Measurements from ENCODE around the gene OGFOD1. TPM values are rescaled to one million over a fixed set of nuclear protein-coding genes. Genes with fewer than 3 reads are reported as not detected.

The OGFOD1 gene
- total RNA-seq, 1 experiment from 2014 or later = 35.8 TPM

GRCh38 chr16:56466344-56466743, 15.0 kb downstream of the OGFOD1 start:
- no peak for TF ChIP-seq POLR2AphosphoS5 (IDR thresholded peaks at IDR 0.05; ENCODE audit: low read depth, low read length)
- TF ChIP-seq REST (IDR thresholded peaks at IDR 0.05; ENCODE audit: insufficient read depth in 1 of 2, low read depth in 2 of 2, low read length in 1 of 2) = no peak
- TF ChIP-seq CTCF (IDR thresholded peaks at IDR 0.05) = no peak
- no peak for TF ChIP-seq SIN3A (IDR thresholded peaks at IDR 0.05; ENCODE audit: borderline replicate concordance, insufficient read depth, low read depth, low read length)
- TF ChIP-seq TCF7L2 (IDR thresholded peaks at IDR 0.05; ENCODE audit: low read depth, low read length) = no peak
- H3K4me3 ChIP-seq (ENCODE audit: low read depth in 2 of 2, low read length in 2 of 2) = no peak overlapping the region
- peaks cover 21% of the 10 kb centered on the region for H3K36me3 ChIP-seq (ENCODE audit: control insufficient read depth, insufficient read depth, low read length)
- ChIA-PET CTCF (no interaction called here), POLR2A (no interaction called here)
- ATAC-seq (no peak), DNase-seq (ENCODE audit: low read depth, low spot score) (no peak)
- intact Hi-C loops (cut with micrococcal nuclease; ENCODE audit: unreplicated experiment) = no loop called here
- no peaks in the 10 kb centered on the region for H3K4me1 ChIP-seq (ENCODE audit: control insufficient read depth, insufficient read depth, low read length)
- no peak overlapping the region for H3K27ac ChIP-seq (ENCODE audit: low read length)
- H3K9me3 ChIP-seq (ENCODE audit: control insufficient read depth, insufficient read depth, low read depth, low read length) = no peaks in the 10 kb centered on the region
- no TSS peak for BruUV-seq (replicated peaks)
- in situ Hi-C loops (cut with HindIII; ENCODE audit: low pct_unique_long_range_greater_than_20kb, low sequenced_read_pairs) = no loop called here
- H3K27me3 ChIP-seq (ENCODE audit: control insufficient read depth, insufficient read depth, low read length) = no peaks in the 10 kb centered on the region

- peaks cover 22% of the 10 kb centered on the region for H3K36me3 ChIP-seq (ENCODE audit: control insufficient read depth, insufficient read depth, low read length)
- H3K27me3 ChIP-seq (ENCODE audit: control insufficient read depth, insufficient read depth, low read length) = no peaks in the 10 kb centered on the region
- H3K27ac ChIP-seq (ENCODE audit: low read length) = no peak overlapping the region
- CTCF ChIA-PET = no interaction called here
- intact Hi-C loops (cut with micrococcal nuclease; ENCODE audit: unreplicated experiment) = no loop called here
- in situ Hi-C loops (cut with HindIII; ENCODE audit: low pct_unique_long_range_greater_than_20kb, low sequenced_read_pairs) = no loop called here
- ATAC-seq = no peak
- POLR2A ChIA-PET = no interaction called here
- BruUV-seq (replicated peaks) = no TSS peak
- TF ChIP-seq TCF7L2 (IDR thresholded peaks at IDR 0.05; ENCODE audit: low read depth, low read length) = no peak
- TF ChIP-seq CTCF (IDR thresholded peaks at IDR 0.05) = no peak
- H3K4me1 ChIP-seq (ENCODE audit: control insufficient read depth, insufficient read depth, low read length) = no peaks in the 10 kb centered on the region
- no peak overlapping the region for H3K4me3 ChIP-seq (ENCODE audit: low read depth in 2 of 2, low read length in 2 of 2)
- H3K9me3 ChIP-seq (ENCODE audit: control insufficient read depth, insufficient read depth, low read depth, low read length) = no peaks in the 10 kb centered on the region
- no peak for DNase-seq (ENCODE audit: low read depth, low spot score)
These were observed 17.4 kb downstream of the OGFOD1 start for GRCh38 chr16:56468800-56469199.

- no peak for DNase-seq (ENCODE audit: low read depth, low spot score)
- ATAC-seq = no peak
These were observed 18.4 kb downstream of the OGFOD1 start for GRCh38 chr16:56469748-56470147.

More at GRCh38 chr16:56469748-56470147, 18.4 kb downstream of the OGFOD1 start:
- Histone ChIP-seq H3K36me3 (ENCODE audit: control insufficient read depth, insufficient read depth, low read length) (peaks cover 19% of the 10 kb centered on the region), H3K27ac (ENCODE audit: low read length) (no peak overlapping the region), H3K27me3 (ENCODE audit: control insufficient read depth, insufficient read depth, low read length) (no peaks in the 10 kb centered on the region), H3K4me1 (ENCODE audit: control insufficient read depth, insufficient read depth, low read length) (no peaks in the 10 kb centered on the region), H3K9me3 (ENCODE audit: control insufficient read depth, insufficient read depth, low read depth, low read length) (no peaks in the 10 kb centered on the region), H3K4me3 (ENCODE audit: low read depth in 2 of 2, low read length in 2 of 2) (no peak overlapping the region)
- no TSS peak for BruUV-seq (replicated peaks)
- POLR2A ChIA-PET = no interaction called here
- in situ Hi-C loops (cut with HindIII; ENCODE audit: low pct_unique_long_range_greater_than_20kb, low sequenced_read_pairs) = no loop called here
- intact Hi-C loops (cut with micrococcal nuclease; ENCODE audit: unreplicated experiment) = no loop called here
- TF ChIP-seq REST (IDR thresholded peaks at IDR 0.05; ENCODE audit: insufficient read depth in 1 of 2, low read depth in 2 of 2, low read length in 1 of 2) (no peak), SIN3A (IDR thresholded peaks at IDR 0.05; ENCODE audit: borderline replicate concordance, insufficient read depth, low read depth, low read length) (no peak), CTCF (IDR thresholded peaks at IDR 0.05) (no peak), TCF7L2 (IDR thresholded peaks at IDR 0.05; ENCODE audit: low read depth, low read length) (no peak)
- CTCF ChIA-PET = no interaction called here
